ENCODE results near the gene VMA21.

VMA21 gene, protein sequence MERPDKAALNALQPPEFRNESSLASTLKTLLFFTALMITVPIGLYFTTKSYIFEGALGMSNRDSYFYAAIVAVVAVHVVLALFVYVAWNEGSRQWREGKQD
- total RNA-seq, result 72.6 to 83.0 reads per million in 2 donors

DNA sequence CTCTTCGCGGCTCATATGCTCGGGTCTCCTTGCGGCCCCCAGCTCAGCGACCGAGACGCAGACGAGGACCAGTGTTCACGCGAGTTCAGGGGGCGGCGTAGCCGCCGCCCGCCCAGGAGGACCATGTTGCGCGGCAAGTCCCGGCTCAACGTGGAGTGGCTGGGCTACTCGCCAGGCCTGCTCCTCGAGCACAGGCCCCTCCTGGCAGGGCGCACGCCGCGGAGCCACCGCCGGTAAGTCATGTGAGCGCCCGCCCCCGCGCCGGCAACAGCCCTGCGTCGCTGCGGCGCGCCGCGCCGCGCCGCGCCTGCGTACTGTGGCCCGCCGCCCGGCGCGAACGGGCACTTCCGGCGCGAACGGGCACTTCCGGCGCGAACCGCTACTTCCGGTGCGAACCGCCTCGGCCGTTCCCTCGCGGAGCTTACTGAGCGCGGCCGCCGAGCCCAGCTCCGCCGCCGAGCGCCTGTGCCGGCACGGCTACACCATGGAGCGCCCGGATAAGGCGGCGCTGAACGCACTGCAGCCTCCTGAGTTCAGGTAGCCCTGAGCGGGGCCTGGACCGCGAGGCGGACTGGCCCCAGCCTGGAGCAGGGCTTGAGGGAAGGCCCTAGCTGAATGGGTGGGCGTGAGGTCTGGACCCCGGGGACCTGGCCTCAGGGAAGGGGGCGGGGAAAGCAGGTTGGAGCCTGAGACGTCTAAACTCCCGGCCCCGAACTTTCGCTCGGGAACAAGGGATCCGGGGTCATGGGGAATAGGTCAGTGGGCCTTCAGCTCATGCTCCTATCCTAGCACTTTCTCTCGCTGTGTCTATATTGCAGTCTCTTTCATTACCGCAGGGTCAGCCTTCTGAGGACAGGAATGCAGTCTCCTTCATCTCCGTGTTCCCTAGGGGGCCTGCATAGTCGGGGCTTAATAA is at the start of gene VMA21:
Gene VMA21 (plus strand): TSS at position 382 of the 916 bp plus-strand sequence. CDS start 103 bp downstream, at position 485.
- DNase-seq, result peak; percentile 60 to 90 (median 78)

DNA sequence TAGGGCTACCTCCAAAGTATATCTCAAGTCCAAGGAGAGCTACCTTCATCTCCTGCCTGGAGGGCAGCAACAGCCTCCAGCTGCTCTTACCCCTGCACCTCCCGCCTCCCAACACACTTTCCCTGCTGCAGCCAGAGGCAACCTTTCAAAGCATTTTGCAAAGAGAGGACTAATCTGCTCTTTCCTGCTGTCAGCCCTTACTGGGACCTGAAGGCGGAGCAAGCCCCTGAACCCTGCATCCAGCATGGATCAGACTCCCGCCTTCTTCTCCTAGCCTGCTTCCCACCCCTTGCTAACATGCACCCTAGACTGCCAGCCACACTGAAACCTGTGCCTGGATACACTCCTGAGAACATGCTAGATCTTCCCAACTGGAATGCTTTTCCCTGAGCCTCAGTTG is 37.7 kb upstream of the VMA21 start:
- DNase-seq, result no peak

DNA sequence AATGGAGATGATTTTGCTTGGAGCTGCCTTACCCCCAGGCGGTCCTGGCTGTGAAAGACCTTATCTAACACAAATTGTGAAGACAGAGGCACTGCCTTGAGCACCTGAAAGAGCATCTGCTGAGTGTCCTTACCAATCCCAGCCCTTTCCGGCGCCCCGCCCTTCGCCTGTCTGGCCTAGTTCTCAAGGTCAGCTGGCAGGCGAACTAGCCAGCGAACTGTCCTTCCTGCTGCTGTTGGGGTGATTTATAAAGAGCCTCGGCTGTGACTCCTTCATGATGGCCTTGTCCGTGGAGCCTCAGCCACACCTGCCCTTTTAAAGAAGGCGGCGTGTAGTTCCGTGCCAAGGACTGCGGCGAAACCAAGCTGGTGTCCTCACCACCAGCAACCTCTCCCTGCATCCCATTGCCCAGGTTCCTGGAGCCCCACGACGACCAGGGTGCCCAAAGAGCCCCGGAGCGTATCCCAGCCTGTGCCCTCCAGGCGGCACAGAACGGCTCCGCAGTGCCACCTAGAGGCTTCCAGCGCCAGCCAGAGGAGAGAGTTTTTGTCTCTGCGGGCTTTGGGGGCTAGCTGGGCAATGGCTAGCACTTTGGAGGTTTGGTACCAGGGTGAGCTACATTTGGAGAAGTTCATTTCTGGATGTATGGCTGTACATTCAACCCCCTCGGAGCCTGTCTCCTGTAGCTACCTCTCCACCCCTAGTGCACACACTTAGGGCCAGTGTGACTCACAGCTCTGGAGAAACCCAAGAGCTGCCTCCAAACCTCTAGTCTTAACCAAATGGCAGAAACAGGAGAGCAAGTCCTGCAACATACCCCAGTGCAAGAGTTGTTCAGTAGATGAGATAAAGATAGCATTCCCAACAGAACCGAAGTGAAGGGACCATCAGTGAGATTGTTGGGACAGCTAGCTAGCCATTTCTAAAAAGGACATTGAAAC is 36.8 kb upstream of the VMA21 start:
- DNase-seq, result peak in 3 of 5 experiments; percentile 8 to 16 (median 11)

DNA sequence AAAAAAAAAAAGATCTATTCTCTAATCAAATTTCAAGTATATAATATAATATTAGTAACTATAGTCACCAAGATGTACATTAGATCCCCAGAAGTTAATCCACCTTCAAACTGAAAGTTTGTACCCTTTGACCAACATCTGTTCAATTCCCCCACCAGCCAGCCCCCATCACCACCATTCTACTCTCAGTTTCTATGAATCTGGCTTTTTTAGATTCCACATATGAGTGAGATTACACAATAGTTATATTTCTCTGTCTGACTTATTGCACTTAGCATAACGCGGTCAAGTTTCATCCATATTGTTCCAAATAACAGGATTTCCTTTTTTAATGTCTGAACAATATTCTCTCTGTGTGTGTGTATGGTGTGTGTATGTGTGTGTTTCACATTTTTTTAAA is 33.7 kb upstream of the VMA21 start:
- DNase-seq, result no peak

DNA sequence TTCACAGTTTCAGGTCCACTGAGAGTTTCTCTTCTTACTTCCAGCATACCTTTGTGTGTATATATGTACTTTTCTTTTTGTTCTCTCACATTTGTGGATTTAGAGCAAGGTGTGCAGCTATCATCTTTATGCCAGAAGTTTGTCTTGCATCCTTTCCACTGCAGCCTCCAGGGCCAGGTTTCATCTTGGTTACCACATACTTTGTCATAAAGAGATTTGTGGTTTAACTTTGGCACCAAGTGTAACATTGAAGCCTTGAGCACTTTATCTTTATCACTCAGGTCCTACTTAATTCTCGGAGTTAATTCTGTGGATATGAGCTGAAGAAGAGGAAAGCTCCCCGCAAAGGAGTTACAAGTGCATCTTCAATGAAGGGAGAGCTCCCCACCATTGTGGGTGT is 31.4 kb upstream of the VMA21 start:
- peak in 1 of 5 experiments; percentile 26 for DNase-seq

DNA sequence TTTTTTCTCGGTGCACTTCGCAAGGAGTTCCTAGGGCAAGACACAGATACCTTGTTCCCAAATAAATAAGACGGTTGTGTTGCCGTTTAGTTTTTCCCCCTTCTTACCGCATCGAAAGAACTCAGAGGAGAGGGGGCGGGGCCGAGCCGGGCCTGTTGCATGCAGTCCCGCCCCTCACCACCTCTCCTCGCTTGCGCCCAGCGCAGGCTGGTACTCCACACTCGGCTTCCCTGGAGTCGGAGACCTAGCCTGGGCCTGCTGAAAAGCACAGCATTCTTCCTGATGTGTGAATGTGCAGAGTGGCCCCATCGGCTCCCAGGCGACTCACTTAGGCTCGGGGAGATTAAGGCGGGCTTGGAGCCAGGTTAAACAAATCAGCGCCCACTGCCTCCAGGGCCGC is 26.1 kb upstream of the VMA21 start:
- peak in 1 of 5 experiments; percentile 5 for DNase-seq

DNA sequence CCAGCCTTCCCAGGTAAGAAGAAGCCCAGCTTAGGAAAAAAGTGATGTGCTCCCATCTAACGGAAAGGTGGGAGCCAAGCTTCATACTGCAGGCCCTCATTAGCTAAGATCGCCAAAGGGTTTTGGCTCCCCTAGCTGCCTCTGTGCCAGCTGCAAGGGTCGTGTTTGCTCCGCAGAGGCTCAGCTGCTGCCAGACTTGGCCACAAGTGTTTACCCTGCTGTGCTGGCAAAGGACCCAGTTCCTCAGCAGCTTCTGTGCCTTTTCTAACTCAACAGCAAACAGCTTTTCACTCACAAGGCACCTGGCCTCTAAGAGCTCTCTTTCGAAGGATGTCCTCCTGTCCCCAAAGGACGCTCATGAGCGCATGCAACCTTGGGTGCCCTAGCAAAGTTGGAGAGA is 12.2 kb upstream of the VMA21 start:
- DNase-seq, result no peak

DNA sequence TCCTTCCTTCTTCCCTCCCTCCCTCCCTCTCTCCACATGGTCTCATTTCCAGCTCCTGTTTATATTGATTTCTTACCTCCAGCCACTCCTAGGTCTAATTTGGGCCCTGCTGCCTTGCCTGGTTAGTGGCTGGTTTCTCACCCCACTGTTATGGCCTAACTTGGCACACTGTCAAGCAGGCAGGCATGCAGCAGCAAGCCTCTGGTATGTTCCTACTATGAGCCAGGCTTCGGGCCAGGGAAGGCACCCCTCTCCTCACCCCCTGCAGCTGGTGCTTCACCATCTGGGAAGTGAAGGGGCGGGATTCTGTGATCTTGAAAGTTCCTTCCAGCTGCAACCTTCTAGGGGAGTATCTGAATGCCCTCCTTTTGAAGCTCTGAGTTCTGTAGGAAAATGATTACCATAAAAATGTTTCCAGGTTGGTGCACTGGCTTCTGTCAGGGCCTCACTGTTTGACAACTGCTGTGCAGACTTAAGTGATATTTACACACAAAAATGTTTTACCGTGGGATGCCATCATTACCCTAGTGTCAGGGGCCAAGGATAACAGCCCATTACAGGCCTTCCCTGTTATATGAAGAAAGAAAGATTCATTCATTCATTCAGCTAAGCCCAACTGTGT is 10.1 kb upstream of the VMA21 start:
- no peak for DNase-seq

DNA sequence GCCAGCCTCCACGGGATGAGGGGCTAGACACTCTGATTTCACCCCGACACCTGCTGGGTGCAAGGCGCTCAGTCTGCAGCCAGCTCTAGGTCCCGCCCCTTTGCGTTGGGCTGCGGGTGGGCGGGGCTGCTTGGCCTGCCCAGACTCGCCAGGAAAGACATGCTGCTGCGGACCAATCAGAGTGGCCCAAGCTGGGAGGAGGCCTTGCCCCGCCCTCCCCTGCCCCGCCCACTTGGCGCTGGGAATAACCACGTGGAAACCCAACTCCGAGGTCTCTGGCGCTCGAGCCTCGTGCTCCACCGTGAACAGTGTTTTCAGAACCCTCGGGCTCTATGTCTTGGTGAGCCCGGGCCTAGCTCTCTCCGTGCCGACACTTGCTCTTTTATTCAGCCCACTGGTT is 5.3 kb upstream of the VMA21 start:
- DNase-seq, result no peak

DNA sequence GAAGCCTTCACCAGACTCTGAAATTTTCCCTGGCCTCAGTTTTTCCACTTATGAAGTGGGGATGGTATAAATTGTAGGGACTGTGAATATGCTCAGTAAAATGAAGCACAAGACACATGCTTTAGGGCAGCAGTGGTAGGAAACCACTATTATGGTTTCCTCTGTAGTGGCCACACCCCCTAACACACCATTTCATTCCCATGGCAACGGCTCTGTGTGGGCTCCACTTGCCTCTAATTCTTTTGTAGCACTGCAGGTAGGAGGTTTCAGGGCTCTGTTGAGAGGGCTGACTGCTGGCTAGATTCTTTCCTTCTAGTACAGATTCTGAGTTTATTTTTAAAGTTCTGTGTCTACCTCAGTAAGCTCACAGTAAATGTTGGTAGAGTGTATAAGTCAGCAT is 3.5 kb upstream of the VMA21 start:
- peak in 4 of 5 experiments; percentile 29 to 88 (median 62) for DNase-seq

DNA sequence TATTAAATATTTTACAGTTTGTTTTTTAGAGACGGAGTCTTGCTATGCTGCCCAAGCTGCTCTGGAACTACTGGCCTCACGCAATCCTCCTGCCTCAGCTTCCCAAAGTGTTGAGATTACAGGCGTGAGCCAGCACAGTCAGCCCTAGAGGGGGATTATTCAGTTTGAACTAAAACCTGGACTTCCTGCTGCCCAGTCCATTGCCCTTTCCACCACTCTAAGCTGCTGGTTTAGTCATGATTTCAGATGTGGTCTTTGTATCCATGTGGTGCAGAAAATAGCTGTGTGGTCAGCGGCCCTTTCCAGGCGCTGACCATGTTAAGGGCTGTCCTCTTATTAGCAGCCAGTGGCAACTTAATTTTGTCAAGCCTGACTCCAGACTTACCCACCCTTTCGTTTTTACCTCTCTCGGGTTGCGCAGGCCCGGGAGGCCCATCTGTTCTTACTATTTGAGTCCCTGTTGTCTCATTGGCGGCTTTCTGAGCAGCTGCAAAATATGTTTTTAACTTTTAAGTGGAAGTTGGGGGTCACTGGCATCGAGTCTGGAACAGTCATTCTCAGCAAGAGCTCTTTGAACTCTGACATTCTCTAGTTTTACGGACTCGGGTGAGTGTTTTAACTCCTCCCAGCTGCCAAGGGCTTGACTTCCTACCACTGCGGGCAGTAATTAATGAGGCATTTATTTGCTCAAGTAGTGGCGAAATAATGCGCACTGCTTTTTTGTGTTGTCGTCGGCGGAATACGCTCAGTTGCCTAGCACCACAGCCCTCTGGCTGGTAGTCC is 773 bp upstream of the VMA21 start:
- DNase-seq, result peak in 1 of 5 experiments; percentile 56

DNA sequence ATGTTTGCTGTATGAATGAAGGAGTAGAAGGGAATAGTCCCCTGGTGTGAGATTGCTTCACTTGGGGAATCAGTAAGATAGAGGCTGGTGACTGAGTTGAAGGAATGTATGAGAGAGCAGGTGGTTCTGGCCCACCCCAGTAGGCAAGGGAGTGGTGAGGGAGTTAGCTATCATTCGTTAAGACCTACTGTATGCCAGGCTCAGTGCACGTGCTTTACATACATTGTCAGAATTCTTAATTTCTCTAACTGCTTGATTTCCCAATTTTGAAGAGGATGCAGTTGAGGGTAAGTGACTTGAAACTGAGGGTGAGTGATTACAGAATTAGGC is 700 bp downstream of the VMA21 start:
- peak in 1 of 5 experiments; percentile 15 for DNase-seq

DNA sequence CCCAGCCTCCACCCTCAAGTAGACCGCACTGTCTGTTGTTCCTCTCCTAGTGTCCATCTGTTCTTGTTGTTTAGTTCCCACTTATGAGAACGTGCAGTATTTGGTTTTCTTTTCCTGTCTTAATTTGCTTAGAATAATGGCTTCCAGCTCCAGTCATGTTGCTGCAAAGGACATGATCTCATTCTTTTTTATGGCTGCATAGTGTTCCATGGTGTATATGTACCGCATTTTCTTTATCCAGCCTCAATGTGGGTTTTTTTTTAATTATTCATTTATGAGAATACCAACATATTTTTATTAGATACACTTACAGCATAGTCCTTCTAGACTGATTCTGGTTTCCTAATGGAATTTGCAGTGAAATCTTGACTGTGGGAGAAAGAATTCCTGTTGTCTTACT is 1.3 kb downstream of the VMA21 start:
- no peak for DNase-seq

DNA sequence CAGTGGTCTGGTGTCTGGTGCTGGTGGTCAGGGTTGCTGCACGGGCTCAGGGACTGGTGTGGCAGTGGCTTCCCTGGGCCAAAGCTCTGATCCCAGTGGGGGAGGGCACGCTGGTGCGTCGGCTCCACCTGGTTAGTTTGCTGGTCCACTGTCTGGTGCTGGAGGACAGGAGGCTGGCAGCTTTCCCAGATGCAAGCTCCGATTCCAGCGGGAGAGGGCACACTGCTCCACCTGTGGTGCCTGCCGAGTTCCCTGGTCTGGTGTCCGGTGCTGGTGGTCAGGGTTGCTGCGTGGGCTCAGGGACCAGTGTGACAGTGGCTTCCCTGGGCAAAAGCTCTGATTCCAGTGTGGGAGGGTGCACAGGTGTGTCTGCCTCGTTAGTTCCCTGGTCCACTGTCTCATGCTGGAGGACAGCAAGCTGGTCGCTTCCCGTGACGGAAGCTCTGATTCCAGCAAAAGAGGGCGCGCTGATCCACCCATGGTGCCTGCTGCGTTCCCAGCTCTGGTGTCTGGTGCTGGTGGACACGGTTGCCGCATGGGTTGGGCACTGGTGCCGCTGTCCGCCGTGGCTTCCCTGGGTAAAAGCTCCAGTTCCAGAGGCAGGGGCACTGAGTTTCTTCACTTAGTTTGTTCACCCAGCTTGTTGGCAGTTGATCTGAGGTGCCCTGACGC is 5.8 kb downstream of the VMA21 start:
- DNase-seq, result no peak

DNA sequence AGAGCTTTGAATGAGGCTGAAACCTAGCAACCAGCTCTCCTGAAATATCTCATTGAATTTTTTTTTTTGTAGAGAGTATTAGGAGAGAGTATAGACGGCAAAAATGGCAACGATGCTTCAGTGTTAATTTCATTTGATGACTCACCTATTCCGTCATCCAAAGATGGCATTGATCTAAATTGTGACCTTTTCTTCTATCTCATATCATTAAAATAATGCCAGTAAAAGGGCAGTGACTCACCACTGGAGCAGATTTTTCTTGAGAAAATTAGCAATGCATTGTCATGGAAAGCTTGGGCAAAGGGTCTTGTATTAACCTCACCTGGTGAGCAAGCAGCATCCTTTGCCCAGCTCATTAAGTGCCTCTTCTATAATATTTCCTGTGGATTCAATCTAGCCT is 19.6 kb downstream of the VMA21 start:
- no peak for DNase-seq

DNA sequence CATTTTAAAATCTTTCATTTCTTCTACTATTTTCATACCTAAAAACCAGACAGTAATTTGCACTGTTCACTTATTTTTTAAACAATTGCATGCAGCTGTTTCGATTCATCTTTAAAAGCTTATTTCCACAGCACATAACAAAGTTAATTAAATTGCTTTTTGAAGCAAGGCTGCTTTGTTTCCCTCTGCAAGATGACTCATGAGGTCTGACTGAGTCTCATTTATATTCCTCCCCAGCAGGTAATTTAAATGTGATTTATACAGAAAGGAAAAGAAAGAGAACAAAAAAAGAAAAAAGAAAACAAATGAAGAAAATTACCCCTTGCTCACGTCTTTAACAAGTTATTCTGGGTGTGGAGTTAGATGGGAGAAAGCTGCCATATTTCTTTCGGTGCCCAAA is 22.8 kb downstream of the VMA21 start:
- DNase-seq, result no peak

DNA sequence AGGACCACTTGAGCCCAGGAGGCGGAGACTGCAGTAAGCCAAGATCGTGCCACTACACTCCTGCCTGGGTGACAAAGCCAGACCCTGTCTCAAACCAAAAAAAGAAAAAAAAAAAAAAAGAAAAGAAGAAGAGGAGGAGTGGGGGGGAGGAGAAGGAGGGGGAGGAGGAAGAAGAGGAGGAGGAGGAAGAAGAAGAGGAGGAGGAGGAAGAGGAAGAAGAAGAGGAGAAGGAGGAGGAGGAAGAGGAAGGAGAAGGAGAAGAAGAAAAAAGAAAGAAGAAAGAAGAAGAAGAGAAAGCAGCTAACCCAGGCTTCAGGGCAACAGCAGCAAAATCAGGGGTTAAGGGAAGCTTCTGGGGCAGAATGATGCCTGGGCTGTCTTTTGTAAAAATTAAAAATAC is 27.5 kb downstream of the VMA21 start:
- DNase-seq, result no peak

DNA sequence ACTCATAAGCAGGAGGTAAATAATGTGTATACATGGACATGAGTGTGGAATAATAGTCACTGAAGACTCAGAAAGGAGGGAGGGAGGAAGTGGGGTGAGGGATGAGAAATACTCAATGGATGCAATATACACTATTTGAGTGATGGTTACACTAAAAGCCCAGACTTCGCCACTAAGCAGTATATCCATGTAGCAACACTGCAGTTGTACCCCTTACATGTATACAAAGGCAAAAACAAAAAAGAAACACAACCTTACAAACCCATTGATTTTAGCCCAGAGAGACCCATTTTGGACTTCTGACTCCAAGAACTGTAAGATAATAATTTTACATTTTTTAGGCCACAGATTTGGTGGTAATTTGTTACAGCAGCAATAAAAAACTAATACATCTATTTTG is 51.5 kb downstream of the VMA21 start:
- no peak for DNase-seq

DNA sequence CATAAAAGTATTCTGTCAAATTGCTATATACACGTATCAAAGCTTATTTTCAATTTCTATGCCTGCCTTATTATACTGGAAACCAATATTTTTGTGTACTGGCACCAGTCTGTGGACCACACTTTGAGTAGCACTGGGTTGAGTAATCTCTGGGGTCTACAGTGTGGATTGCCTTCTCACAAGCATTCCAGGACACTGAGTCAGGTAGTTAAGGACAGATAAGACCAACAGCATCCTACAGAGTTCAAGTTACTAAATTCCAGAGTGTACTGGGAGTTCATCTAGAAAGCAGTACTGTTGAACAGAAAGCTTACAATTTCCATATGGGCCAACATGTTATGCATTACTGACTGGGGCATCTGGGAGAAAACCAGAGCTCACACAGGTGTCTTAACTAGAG is 61.8 kb downstream of the VMA21 start:
- DNase-seq, result no peak

Measured in T-helper 2 cell (primary cell).